Dermis blood vessel endothelial cell (primary cell): Measurements from ENCODE around the gene PRXL2C. TPM values are rescaled to one million over a fixed set of nuclear protein-coding genes. Genes with fewer than 3 reads are reported as not detected.
"Not testable (repeated sequence)": the region's sequence is repeated elsewhere in the genome, so short reads cannot be mapped to it uniquely, and the experiment has no call there.

Experiments
- DNase-seq: peaks from one replicate; pipeline ENCODE4 v3.0.0; 2010
- total RNA-seq: library from RNA; depleted of rRNA; stranded (reverse); fragments of >200 nt; gene quantifications from 2 replicates; pipeline ENCODE4 v1.2.3, GENCODE V29; 2014

The PRXL2C gene
- total RNA-seq, 1 donor from 2014 or later = 22.5 TPM

DNA sequence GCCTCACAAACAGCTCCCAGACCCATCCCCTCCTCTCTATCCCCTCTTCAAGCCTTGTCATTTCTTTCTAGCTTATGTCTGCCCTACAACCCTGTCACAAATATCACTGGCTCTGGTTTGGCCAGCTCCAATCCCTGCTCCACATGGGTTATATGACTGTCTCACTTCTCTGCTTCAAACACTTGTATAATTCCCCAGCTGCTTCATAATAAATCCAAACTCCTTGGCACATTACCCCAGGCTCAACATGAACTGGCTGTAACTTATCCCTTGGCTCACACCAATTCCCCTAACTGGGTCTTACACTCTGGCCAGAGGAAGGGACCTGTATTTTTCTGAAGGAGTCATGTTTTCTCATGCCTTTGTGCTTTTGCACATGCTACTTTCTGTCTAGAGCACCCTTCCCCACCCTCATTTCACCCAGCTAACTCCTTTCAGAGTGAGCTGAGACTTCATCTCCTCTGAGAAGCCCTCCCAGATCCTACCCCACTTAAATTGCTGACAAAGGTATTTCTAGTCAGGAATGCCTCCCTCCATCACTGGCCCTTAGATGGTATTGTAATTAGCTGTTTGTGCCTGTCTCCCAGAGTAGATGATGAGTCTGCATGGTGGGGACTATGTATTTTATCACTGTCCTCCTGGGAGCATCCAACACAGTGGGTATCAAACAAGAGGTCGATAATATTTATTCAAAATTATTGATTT, 5.3 kb downstream of the PRXL2C start:
- DNase-seq = no peak

DNA sequence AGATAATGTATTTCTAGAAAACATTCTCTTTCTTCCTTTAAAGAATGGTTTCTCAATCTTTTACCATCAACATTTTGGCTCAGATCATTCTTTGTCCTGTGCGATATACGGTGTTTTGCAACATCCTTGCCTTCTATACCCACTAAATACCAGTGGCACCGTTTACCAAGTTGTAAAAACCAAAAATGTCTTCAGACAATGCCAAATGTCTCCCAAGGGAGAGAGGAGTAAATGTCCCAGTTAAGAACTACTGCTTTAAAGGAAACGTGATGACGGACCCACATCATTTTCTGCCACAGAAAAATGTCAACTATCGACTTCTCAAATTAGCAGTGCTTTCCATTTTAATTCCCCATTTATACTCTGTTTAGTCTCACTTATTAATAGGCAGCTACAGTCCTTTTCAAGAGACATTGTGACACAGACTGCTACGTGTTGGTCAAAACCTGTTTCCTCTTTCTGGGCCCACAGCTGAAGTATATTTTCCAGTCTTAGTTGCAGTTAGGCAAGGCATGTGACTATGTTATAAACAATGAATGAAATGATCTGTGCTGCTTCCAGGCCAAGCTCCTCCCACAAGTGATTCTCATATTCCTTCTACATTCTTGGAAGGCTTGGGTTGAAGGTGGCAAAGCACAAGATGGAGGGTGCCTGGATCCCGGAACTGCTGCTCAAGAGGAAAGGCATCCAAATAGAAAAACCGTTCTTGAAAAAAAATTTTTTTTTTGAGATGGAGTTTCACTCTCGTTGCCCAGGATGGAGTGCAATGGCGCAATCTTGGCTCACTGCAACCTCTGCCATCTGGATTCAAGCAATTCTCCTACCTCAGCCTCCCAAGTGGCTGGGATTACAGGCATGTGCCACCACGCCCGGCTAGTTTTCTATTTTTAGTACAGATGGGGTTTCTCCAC, 8.8 kb downstream of the PRXL2C start:
- peak; percentile 48 for DNase-seq

DNA sequence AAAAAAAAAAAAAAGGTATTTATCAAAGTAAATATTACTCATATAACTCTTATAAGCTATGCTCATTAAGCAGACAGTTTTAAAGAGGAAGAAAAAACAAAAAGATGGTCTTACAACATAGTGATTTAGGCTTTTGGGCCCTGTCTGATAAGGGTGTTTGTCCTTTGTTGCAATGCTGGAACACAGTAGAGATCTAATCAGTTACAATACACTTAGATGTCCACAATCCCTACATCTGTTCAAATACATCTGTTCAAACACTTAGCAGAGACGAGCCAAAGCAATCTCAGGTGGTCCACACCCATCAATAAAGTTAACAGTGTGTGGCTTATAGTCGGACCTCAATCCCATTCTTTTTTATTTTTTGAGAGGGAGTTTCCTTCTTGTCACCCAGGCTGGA, 11.0 kb downstream of the PRXL2C start:
- no peak for DNase-seq

DNA sequence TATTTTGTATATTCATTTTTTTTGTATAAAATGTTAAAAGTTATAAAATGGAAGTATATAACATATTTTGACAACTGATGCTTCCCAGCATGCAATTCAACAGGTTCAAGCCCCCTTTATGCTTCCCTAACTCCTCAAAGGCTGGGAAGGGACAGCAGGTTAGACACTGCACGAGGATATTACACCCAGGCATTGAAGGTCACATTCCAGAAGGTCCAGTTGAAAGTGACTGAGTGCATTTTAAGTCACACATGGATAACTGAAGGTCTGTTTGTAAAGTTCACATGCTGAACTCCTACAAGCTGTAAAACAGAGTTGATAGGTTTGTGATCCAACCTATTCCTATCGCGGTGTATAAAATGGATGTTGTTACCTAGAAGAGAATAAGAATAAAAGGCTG, 13.6 kb downstream of the PRXL2C start:
- DNase-seq = no peak

DNA sequence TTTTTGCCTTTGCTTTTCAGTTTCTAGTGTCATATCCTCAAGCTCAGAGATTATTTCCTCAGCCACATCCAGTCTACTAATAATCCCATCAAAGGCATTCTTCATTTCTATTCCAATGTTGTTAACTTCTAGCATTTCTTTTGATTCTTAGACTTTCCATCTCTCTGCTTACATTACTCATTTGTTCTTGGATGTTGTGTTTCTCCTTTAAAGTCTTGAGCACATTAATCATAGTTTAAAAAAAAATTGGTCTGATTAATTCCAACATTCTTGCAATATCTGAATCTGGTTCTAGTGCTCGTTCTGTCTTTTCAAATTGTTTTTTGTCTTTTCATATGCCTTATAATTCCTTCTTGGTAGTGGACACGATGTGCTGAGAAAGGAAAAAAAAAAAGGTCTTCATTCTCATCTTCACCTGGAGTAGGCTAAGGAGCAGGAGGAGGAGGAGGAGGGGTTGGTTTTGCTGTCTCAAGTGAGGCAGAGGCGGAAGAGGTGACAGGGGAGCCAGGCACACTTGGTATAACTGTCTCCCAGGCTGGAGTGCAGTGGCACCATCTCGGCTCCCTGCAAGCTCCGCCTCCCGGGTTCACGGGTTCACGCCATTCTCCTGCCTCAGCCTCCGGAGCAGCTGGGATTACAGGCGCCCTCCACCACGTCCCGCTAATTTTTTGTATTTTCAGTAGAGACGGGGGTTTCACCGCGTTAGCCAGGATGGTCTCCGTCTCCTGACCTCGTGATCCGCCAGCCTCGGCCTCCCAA, 16.3 kb downstream of the PRXL2C start:
- no peak for DNase-seq

DNA sequence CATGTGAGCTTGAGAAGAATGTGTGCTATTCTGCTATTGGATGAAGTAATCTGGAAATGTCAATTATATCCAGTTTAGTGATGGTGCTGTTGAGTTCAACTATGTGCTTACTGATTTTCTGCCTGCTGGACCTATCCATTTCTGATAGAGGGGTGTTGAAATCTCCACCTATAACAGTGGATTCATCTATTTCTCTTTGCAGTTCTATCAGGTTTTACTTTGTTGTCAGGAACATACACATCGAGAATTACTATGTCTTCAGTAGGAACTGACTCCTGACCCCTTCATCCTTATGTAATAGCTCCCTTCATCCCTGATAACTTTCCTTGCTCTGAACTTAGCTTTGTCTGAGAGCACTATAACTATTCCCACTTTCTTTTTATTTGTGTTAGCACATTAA, 18.7 kb downstream of the PRXL2C start:
- DNase-seq = no peak

DNA sequence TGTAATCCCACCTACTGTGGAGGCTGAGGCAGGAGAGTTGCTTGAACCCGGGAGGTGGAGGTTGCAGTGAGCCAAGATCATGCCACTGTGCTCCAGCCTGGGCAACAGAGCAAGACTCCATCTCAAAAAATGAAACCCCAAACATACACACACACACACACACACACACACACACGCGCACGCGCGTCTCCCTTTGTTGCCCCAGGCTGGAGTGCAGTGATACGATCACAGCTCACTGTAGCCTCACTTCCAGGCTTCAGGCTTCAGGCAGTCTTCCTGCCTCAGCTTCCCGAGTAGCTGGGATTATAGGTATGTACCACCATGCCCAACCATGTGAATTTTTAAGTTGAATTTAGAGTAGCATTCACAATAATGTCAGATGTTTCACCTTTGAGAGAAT, 21.5 kb downstream of the PRXL2C start:
- not testable (repeated sequence) for DNase-seq

DNA sequence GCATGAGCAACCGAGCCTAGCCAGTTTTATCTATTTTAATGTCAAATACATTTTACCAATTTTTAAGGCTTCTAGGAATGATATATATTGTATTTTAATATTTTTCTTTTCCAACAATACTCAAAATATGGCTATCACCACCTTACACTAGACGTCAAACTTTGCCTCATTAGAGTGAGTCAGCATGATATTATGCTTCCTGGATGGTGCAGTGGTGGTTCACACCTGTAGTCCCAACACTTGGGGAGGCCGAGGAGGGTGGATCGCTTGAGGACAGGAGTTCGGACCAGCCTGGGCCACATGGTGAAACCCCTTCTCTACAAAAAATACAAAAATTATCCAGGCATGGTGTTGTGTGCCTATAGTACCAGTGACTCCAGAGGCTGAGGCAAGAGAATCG, 28.2 kb downstream of the PRXL2C start:
- DNase-seq = no peak

DNA sequence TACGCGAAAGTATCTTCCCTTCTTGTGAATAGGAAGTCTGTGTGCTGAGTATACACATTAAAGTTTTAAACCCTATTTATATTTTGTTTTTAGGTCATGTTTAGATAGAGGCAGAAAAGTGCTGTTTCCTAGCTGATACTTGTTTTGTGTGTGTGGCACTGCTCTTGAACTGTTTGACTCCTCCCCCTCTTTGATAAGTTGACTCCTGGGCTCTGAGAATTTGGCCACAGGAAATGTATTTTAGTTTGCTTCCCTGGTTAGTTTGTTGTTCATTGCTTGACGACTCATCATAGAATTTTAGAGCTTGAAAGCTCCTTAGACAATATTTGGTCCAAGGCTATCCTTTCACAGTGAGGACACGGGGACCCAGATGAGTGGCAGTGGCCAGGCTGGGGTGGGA, 33.5 kb downstream of the PRXL2C start:
- DNase-seq = no peak

DNA sequence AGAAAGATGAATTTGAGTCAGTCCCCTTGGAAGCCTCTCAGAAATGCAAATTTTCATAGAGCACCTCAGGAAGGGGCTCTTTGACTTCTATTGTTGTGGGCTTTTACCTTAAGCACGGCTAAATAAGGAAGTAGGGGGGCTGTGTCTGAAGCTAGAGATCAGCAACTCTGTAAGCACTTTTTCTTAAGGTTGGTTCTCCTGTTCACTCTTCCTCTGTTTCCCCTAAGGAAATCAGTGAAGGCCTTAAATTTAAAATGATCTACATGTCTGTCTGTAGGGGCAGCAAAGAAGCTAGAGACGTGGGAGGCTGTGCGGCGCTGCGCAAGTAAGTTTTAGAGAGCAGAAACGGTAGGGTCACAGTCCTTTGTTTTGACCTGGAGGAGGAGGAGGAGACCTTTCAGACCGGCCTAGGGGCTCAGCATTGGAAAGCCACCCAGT, 34.3 kb downstream of the PRXL2C start:
- DNase-seq = no peak

DNA sequence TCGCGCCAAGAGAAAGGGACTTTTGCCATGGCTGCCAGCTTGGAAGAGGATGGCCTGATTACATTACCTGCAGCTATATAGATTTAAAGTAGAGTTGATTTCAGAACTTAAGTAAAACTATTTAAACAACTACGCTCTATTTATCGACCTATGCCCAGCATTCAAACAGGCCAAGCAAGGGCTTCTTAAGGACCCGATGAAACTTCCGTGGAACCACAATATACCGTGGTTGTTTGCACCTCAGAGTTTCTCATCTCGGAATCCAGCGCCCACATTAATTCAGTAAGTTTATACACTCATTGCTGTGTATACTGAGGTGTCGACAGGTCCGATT, 35.0 kb downstream of the PRXL2C start:
- DNase-seq = no peak

DNA sequence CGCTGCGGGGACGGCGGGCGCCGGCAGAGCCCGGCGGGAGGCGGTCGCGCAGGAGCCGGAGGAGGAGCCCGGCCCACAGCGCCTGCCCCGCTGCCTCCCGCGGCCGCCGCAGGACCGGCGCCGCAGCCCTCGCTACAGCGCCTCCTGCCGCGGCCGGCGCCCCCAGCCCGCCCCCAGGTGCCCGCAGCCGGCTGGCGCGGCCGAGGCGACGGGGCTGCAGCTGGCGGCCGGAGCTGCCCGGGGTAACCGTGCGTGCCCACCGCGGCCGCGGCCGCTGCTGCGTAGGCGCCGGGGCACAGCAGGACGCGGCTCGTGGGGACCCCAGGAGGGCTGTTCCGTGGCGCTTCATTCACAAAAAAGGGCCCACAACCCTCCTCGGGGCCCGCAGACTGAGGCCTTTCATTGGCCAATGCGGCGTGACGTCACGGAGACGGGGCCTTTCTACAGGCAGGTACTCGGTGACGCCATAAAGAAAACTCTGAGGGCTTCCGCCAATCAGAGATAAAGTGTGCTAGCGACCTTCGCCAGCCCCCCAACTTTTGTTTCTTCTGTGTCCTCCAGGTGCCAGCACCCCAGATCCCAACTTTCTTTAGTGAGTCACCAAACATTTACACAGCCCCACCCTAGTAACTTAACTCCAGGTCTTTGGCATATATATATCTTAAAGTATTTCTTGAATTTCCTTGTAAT, 35.5 kb downstream of the PRXL2C start, which contains the start of gene CDC14B:
Gene CDC14B, minus strand, starts transcription at position 353 of the 690 bp plus-strand sequence. CDS start 465 bp downstream, outside the sequence.
- peak; percentile 70 for DNase-seq

DNA sequence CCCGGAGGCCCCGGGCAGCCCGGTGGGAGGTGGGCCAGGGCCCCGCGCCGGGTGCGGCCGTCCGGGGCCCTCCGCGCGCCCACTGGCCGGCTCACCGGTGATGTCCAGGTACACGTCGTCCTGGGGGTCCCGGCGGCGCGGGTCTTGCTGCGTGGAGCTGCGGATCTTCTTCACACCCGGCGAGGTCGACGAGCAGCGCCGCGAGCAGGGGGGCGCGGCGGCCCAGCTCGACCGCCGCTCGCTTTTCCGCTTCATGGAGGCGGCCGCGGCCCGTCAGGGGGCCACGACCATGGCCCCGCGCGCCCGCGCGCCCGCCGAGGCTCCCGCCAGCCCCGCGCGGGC, 36.0 kb downstream of the PRXL2C start:
- DNase-seq = no peak

DNA sequence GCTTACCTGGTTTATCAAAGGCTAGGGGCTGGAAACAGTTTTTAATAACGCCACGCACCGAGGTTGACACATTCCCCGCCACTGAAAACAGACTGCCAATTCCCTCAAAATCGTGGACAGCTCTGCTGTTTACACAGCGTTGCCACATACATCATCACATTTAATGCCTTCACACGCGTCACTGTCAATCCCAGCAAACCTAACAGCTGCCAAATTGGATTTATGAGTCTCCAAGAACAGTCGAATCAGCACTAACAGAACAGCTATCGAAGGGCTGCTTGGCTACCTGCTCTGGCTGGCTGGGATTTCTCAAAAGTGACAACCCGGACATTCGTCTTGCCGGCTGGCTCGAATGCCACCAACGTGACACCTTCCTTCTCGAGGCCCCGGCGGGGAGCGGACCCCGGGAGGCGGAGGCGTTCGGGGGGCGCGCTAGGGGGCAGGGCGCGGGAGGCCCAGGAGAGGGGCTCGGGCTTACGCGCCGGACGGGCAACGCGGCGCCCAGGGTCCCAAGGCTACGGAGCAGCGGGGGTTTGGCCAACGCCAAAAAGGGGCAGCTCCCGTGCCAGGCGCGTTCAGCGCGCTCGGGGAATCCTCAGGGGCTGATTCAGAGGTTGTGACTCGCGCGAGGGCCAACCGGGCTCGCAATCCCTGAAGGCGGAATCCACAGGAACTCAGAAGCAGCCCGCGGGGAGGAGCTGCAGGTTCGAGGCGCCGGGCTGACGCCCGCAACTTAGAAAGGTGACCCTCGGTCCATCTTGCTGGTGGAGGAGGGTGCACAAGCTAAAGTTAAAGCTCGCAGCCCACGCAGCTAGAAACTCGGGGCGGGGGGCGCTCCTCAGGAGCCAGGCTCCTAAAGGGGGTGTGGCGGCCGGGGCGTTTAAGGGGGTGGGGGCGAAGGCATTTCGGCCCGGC, 36.7 kb downstream of the PRXL2C start:
- peak; percentile 29 for DNase-seq

DNA sequence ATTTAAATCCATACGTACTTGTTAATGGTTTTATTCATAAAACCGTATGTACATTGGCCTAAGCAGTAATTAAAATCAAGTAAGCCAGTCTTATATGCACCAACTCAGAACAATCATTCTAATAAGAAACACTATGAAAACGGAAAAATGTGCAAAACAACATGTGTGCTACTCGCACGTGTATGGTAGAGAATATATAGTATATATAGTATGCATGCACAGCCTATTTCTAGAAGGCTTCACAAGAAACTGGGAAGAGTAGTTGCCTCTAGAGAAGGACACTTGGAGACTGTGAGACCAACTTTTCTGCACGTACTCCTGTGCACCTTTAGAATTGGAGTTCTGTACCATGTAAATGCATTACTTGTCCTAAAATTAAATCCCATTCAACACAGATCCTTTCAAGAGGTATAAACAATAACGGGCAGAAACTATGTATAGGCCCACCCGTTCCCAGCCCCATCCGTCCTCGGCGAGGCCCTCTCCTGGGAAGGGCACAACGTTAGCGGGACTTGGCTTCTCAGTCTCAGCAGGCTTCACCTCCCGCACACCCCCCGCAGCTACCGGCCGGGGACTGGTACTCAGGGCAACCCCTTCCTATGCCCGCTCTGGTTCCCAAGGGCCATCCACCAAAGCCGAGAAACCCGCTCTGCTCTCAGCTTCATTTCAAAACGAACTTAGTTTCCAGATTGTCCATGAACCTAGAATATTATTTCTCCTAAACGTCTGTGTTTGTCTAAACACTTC, 37.5 kb downstream of the PRXL2C start:
- no peak for DNase-seq

DNA sequence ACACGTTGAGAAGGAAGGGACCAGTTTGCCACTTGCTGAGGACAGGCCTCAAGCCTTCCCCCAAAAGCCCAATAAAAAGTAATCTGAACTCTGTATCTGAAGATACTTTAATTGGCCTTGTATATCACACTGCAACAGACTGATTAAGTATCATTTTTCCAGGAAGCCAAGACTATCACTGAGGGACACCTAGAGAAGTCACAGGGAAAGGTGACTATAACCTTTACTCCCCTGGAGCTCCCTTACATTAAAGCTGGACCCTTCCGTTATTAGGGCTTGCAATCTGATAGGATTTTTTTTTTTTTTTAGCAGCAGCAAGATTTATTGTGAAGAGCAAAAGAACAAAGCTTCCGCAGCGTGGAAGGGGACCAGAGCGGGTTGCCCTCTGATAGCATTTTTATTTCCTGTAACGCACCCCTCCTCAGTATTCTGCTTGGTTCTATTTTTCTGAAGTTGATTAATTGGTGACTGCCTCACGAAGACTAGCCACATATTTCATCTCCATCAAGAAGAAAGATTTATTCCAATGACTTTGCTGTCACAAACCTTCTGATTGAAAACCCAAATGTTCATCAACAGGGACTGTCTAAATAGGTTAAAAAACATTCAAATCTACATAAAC, 38.2 kb downstream of the PRXL2C start:
- DNase-seq = no peak

DNA sequence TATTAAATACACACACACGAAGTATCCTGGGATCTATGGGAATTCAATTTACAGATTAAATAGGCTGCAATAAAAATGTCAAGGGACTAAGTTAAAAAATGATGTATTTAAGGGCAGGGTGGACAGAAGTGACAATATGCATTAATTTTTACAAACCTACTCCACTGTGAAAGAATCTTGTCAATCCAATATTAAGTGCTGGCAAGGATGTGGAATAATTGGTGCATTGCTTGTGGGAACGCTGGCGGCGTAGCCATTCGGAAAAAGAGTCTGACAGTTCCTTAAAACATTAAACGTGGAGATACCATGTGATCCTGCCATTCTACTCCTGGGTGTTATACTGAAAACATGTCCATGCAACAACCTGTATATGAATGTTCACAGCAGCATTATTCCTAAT, 39.7 kb downstream of the PRXL2C start:
- DNase-seq = no peak

DNA sequence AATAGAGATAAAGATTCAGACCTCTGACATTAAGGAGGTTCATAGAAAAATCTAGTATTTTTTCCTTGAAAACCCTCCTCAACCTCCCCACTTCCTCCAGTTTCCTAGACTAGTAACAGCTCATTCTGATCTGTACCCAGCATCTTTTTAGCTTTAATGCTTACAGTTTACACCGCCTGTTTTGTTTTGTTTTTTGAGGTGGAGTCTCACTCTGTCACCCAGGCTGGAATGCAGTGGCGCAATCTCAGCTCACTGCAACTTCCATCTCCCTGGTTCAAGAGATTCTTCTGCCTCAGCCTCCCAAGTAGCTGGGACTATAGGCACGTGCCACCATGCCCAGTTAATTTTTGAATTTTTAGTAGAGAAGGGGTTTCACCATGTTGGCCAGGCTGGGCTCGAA, 40.5 kb downstream of the PRXL2C start:
- not testable (repeated sequence) for DNase-seq

DNA sequence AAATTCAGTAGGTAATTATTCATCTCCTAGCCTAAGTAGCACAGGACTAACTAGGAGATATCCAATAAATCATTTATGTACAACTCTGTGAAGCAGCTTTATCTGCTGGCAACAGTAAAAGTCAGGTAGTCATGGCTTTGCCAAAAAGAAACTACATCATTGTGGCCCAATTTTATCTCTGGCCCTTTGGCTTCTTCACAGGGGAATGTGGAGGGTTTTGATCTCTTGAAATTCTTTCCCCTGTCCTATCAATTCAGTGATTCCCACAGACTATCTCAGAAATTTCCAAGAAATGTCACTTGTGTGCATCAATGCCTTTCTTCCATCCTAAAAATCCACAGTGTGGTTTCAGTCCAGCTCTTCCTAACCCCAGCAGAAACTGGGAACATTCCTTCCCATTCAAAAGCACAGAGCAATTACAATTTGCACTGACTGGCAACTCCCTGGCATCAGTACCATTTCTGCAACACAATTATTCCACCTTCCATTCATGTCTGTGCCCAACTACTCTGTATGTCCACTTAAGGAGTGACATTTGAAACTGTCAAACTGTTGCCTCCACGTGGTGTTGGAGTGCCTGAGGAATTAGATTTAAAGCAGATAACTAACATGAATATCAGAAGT, 42.0 kb downstream of the PRXL2C start:
- DNase-seq = no peak
